Testis (tissue), 3 donors: ENCODE results near the gene RAD17. TPM values are rescaled to one million over a fixed set of nuclear protein-coding genes. Genes with fewer than 3 reads are reported as not detected.
"Not testable (repeated sequence)": the region's sequence is repeated elsewhere in the genome, so short reads cannot be mapped to it uniquely, and the experiment has no call there.

Experiments
- DNase-seq: peaks from one replicate; pipeline ENCODE4 v3.0.0-alpha.2; 2019
- H3K27ac ChIP-seq, 2 donors: fragments of 200-600 bp; sonication (generic); one replicate each; pipeline ENCODE4 v1.5.1; 2019
- H3K27me3 ChIP-seq: fragments of 200-600 bp; sonication (generic); one replicate; pipeline ENCODE4 v1.5.1; 2019
- H3K36me3 ChIP-seq: fragments of 200-600 bp; sonication (generic); one replicate; pipeline ENCODE4 v1.5.1; 2017; ENCODE audit warnings: low read depth; ENCODE audit errors: missing control alignments
- H3K4me1 ChIP-seq: fragments of 200-600 bp; sonication (generic); one replicate; pipeline ENCODE4 v1.5.1; 2019
- H3K4me3 ChIP-seq, 2 donors: fragments of 200-600 bp; sonication (generic); one replicate each; pipeline ENCODE4 v1.5.1; 2017 to 2019
- H3K9me3 ChIP-seq: fragments of 200-600 bp; sonication (generic); one replicate; pipeline ENCODE4 v1.5.1; 2017
- CTCF ChIP-seq, 3 experiments: fragments of 450-650 bp in 2 of 3; fragments of 200-600 bp in 1 of 3; sonication (generic) in 1 of 3; IDR thresholded peaks; one replicate each; pipeline ENCODE4 v1.5.1; 2016 to 2019; ENCODE audit warnings: antibody characterized with exemption in 3 of 3, mild to moderate bottlenecking in 2 of 3, moderate library complexity in 1 of 3
- POLR2A ChIP-seq: fragments of 450-650 bp; IDR thresholded peaks from one replicate; pipeline ENCODE4 v1.6.1; 2017; ENCODE audit warnings: antibody characterized with exemption, mild to moderate bottlenecking, moderate library complexity
- WGBS, 2 donors: methylation state at CpG; one replicate each; pipeline ENCODE4 v1.1.5; 2018; 5-methylcytosine and 5-hydroxymethylcytosine counted together
- intact Hi-C: fragments of 100-400 bp; cut with DNase I; formaldehyde crosslinking; loops from one replicate; pipeline ENCODE4 v1.15.1; 2023; ENCODE audit warnings: low total_unique reads
- polyA plus RNA-seq: library from polyadenylated mRNA; stranded (reverse); fragments of 350-450 nt; fragmentation: Illumina TruSeq; extraction: RNeasy Lipid Tissue Mini Kit (QIAGEN cat#74804); gene quantifications from one replicate; pipeline ENCODE4 v1.2.3, GENCODE V29; 2014; ENCODE audit warnings: low read depth, low replicate concordance; ENCODE audit not compliant: insufficient read depth
- total RNA-seq, 2 donors: library from RNA; depleted of rRNA; stranded (reverse); fragments of >200 nt; gene quantifications; one replicate each; pipeline ENCODE4 v1.2.3, GENCODE V29; 2016

The RAD17 gene
- total and polyA plus RNA-seq, 3 donors from 2014 or later: 69.4 to 88.2 (median 75.9) TPM

- TF ChIP-seq POLR2A: no peak
- no peak for TF ChIP-seq CTCF (IDR thresholded peaks at IDR 0.05)
- WGBS, 2 donors: 44 to 48% methylated on average over 11 of the region's 11 CpGs
- H3K4me3 ChIP-seq: peak overlapping the region; percentile 67 to 73
- H3K27ac ChIP-seq: peak overlapping the region in 1 of 2 donors; percentile 57
- H3K27me3 ChIP-seq: no peaks in the 10 kb centered on the region
- intact Hi-C loops: no loop called here
- H3K36me3 ChIP-seq: no peaks in the 10 kb centered on the region
- DNase-seq: no peak
- no peaks in the 10 kb centered on the region for H3K9me3 ChIP-seq
- H3K4me1 ChIP-seq: peaks cover 7% of the 10 kb centered on the region
Measured at GRCh38 chr5:69331528-69332445, 37.8 kb upstream of the RAD17 start.

GRCh38 chr5:69333668-69334315 lies 35.8 kb upstream of the RAD17 start:
- H3K36me3 ChIP-seq, H3K9me3 ChIP-seq, H3K4me3 ChIP-seq, intact Hi-C loops, DNase-seq, H3K27ac ChIP-seq, H3K4me1 ChIP-seq, H3K27me3 ChIP-seq: not testable (repeated sequence)
- 79 to 93% methylated on average over 5 to 25 of the region's 25 CpGs for WGBS, 2 donors

GRCh38 chr5:69334793-69335268 lies 34.8 kb upstream of the RAD17 start:
- 4 to 9% methylated on average over 15 to 18 of the region's 18 CpGs for WGBS, 2 donors
- Histone ChIP-seq H3K9me3 (no peaks in the 10 kb centered on the region), H3K4me1 (peaks cover 7% of the 10 kb centered on the region), H3K36me3 (no peaks in the 10 kb centered on the region), H3K27me3 (no peaks in the 10 kb centered on the region), H3K27ac (no peak overlapping the region), H3K4me3 (no peak overlapping the region)
- no peak for TF ChIP-seq POLR2A
- TF ChIP-seq CTCF (IDR thresholded peaks at IDR 0.05): peak; percentile 55 to 69 (median 62)
- intact Hi-C loops: no loop called here
- peak; percentile 93 for DNase-seq

- Histone ChIP-seq H3K27ac (no peak overlapping the region), H3K4me1 (peaks cover 7% of the 10 kb centered on the region), H3K27me3 (no peaks in the 10 kb centered on the region), H3K4me3 (no peak overlapping the region), H3K36me3 (no peaks in the 10 kb centered on the region), H3K9me3 (no peaks in the 10 kb centered on the region)
- DNase-seq: no peak
- 68 to 89% methylated on average over 7 of the region's 7 CpGs for WGBS, 2 donors
- intact Hi-C loops: no loop called here
- TF ChIP-seq CTCF (IDR thresholded peaks at IDR 0.05) (no peak), POLR2A (no peak)
Measured at GRCh38 chr5:69335341-69335935, 34.2 kb upstream of the RAD17 start.

GRCh38 chr5:69341520-69342161 lies 28.0 kb upstream of the RAD17 start:
- Histone ChIP-seq H3K4me3 (no peak overlapping the region), H3K9me3 (no peaks in the 10 kb centered on the region), H3K27me3 (no peaks in the 10 kb centered on the region), H3K36me3 (no peaks in the 10 kb centered on the region), H3K27ac (no peak overlapping the region), H3K4me1 (no peaks in the 10 kb centered on the region)
- TF ChIP-seq CTCF (IDR thresholded peaks at IDR 0.05) (no peak), POLR2A (no peak)
- WGBS, 2 donors: 92 to 95% methylated on average over 4 of the region's 4 CpGs
- no peak for DNase-seq
- intact Hi-C loops: no loop called here
